Stimulated activated CD8-positive, alpha-beta memory T cell treated with anti-CD3 and anti-CD28 coated beads, Interleukin-2, amount 100 ng/mL, for 48 hours (primary cell): ENCODE data around the gene PTPRM.

Source experiments
- DNase-seq, 2 donors: peaks; one replicate each; pipeline ENCODE4 v3.0.0-alpha.2; 2020; ENCODE audit warnings: low read depth in 2 of 2

Gene PTPRM

DNA sequence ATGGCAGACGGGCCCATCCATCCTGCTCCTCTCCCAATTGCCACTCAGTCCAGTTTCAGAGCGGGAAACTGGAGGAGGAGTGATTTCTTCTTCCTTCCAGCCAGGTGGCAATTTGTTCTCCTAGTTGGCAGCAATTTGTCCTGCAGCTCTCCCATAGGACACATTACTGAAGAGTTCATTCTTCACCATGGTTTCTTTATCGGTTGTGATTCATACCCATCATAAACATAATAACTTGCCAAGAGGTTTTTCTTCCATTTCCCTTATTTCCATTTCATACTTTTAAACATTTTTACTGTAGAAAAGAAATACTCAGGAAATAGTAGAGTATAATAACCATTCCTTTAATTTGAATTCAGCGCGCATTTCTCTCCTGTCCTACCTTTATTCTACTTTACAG, 664.2 kb downstream of the PTPRM start:
- no peak for DNase-seq

DNA sequence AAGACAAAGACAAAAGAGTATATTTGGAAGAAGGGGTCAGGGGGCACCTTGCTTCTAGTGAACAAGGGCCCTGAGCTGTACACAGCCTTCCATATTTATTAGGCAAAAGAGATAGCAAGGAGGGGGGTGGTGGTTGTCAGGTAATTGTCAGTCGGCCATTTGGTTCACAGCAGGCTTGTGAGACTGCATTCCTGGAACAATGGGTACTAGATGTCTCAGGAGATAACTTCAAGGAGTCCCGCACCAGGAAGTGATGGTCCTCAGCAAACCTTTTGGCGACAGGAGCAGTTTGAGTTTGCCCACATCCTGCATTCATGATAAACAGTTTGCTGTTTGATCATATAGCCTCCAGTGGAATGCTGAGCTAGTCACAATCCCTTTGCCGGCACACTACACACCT, 665.7 kb downstream of the PTPRM start:
- no peak for DNase-seq

DNA sequence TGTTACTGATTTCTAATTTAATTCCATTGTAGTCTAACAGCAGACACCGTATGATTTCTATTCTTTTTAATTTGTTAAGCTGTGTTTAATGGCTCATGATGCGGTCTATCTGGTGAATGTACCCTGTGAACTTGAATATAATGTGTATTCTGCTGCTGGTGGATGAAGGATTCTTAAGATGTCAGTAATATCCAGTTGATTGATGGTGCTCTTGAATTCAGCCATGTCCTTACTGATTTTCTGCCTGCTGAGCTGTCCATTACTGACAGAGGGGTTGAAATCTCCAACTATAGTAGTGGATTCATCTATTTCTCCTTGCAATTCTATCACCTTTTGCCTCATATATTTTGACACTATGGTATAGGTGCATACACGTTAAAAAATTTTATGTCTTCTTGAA, 668.8 kb downstream of the PTPRM start:
- no peak for DNase-seq

DNA sequence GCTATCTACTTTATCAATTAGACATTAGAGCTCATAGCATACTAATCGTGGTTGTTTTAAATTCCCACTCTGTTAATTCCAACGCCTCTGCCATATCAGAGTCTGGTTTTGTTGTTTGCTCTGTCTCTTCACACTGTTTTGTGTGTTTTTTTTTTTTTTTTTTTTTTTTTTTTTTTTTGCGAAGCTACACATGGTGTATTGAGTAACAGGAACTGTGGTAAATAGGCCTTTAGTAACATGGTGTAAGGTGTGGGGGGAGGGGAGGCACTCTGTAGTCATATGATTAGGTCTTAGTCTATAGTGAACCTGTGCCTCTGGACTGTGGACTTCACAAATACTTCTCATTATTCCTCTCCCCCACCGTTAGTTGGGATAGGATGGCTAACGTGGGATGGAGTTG, 671.4 kb downstream of the PTPRM start:
- no peak for DNase-seq

DNA sequence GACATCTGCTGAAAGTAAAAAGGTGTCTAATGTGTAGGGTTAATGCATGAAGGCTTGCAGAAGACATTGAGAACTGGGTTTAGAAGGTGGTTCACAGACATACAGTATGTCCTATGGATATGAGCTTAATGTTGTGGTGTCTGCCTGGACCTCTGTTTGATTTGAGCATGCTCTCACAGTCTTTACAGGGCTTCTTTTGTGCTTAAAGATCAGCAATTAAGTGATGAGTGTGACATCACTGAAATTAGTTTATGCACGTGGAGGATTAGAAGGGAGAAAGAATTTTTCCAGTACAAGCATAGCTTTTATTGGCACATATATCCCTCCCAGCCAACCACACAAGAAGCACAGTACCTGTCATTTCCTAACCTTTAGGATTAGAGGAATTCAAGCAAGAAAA, 674.6 kb downstream of the PTPRM start:
- DNase-seq: no peak

DNA sequence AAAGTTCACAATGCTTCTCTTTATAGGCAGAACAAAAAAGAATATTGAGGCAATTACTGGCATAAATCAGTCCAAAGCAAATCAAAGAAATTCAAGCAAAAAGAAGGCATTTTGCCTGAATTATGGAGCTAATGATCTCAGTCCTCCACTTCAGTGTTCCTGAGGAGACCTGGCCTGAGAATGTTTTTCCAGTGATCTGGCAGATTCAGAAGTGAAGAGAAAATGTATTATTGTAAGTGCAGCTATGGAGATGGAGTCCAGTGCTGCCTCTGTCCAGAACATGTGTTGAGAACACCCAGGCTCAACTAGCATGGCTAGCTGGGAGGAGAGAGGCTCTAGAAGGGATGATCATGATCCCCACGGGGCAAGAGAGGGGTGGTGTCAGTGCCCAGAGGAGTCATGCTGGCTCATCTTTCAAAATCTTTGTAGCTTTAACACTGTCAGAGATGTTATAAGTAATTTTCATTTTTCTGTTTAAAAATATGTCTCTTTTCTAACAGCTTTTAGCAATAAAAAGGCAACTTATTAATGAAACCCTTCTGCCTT, 675.1 kb downstream of the PTPRM start:
- no peak for DNase-seq

DNA sequence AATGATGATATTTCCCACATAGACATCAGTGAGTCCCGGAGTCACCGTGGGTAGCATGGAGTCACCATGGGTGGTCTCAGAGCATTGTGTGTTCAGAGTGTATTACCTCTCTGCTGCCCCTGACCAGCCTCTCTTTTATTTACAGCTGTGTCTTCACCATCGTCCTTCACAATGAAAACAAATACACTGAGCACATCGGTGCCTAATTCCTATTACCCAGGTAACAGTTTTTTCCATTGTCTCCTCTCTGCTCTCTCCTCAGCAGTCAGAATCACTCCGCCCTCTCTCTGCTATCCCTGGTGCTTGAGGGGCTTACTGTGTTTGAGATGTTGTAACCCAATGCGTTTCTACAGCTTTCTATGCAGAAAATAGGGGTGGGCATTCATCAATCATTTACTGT, 680.6 kb downstream of the PTPRM start:
- no peak for DNase-seq

DNA sequence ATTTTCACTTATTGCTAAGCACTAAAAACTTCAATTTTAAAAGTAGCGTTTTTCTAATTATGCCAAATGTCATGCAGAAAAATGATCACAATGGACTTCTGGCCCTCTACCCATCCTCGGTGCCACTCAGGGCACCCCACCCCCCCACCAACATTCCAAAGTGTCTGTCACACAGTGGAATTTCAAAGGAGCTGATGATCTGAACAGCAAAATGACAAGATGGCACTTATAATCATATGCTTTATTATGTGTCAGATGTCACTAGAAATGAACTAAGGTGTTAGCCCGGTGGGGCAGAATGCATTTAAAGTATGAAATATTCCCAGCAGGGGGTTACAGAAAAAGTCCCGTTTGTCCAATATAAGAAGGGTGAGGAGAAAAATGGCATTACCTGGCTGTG, 681.5 kb downstream of the PTPRM start:
- DNase-seq: no peak

DNA sequence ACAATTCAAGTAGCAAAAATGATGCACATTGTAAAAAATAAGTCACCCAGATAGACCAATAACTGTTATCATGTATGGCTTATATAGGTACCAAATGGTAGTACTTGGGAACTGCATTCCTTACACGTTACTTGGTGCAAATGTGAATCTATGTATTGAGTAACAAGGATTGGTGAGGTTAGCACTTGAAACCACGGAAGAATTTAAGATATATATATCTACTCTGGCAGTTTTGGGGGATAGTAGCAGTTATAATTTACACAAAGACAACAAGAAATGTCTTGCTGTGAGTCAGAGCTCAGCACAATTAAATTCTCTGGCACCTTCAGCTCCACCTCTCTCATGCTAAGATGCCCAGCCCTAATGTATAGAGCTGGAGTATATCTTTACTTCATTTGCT, 682.7 kb downstream of the PTPRM start:
- no peak for DNase-seq

DNA sequence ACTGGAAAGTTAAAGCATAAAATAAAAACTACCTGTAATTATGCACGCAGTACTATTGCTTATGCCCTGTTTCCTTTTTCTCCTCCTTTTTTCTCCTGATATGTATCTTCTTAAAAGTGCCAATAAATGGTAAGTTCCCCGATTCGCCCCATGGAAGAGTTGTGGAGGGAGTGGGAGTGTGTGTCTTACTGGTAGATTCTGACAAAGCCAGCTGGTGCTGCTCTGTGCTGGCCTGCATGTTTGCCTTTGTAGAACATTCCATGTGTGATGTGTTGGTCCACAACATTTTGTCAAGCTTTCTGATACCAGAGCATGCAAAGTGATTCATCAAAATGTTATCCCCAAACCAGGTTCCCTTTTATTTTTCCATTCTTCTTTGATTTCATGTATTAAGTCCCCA, 685.3 kb downstream of the PTPRM start:
- no peak for DNase-seq

DNA sequence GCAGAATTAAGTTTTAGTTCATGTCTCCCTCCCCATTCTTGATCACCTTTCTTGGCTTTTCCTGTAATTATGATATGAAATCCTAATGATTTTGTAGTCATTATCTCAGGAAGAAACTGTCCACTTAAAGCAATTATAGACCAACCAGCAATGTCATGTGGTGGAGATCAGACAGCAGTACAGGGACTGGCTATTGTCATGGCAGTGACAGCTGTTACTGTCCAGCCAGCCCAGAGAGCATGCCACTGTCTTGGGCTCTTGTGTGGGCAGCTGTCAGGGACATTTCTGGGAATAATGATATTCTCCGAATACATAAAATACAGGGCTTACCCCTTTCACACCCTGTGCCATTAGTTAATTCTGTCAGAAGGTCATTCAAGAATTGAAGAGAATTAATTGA, 686.8 kb downstream of the PTPRM start:
- no peak for DNase-seq

DNA sequence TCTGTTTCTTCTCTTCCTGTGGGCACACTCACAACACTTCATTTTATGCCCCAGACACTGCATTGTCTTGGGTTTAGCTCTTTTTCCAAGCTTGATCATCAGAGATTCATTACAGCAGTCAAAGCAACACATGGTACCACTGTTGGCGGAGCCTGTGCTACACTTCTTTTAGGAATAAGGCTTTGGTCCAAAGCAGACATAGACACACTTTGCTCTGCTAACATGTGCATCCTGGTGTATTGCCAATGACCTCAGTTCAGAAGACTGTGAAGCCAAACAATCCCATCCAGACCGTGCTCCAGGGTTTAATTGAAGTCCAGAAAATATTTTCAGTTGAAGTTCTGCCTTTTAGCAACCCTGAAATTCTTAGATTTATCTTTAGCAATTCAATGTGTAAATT, 687.5 kb downstream of the PTPRM start:
- no peak for DNase-seq

DNA sequence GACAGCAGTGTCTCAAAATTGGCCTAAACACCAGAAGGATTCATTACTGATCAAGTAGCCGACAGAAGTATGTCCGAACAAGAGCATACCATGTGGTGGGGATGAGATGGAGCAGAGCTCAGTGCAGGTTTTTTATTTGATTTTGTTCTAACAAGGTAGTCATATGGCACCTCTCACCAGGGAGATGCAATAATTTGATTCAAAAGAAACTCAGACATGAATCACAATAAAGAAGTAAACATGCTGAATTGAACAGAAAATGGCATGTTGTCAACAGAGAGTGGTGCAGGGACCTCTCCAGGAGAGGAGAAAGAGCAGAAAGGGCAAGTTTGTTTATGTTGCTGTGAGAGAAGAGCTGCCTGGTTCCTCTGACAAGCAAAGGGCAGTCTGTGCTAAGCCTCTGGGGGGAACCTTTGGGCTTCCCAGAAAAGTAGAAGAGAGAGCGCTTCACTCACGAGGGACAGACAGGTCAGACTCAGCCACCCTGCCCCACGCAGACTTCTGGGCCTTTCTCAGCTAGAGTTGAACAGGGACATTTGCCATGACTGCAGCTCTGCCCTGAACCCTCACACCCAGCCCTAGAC, 690.8 kb downstream of the PTPRM start:
- no peak for DNase-seq

DNA sequence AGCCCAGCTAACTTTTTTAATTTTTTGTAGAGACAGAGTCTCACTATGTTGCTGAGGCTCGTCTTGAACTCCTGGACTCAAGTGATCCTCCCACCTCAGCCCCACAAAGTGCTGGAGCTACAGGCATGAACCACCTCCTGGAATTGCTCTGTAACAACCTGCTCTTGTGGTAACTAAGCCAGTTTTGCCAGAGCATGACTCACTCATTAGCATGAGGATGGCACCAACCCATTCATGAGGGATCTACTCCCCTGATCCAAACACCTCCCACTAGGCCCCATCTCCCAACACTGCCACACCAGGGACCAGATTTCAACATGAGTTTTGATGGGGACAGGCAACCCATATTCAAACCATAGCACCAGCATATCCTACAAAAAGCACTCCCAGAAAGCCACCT, 693.2 kb downstream of the PTPRM start:
- DNase-seq: no peak

DNA sequence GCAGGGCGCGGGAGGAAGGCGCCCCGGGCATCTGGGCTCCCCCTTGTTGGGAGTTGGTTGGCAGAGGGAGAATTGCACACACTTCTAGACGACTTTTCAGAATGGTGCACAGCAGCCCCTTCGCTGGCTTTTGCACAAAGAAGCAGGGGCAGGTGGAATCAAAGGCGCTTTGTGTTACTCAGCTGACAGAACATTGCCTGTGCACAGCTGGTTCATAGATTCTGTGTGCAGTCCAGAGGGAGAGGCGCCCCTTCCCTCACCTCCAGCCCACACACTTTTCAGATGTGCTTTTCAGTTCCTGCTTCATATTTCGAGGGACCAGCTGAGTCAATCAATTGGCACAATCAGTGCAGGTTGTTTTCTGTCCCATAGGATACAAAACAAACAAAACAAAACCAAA, 693.7 kb downstream of the PTPRM start:
- no peak for DNase-seq

DNA sequence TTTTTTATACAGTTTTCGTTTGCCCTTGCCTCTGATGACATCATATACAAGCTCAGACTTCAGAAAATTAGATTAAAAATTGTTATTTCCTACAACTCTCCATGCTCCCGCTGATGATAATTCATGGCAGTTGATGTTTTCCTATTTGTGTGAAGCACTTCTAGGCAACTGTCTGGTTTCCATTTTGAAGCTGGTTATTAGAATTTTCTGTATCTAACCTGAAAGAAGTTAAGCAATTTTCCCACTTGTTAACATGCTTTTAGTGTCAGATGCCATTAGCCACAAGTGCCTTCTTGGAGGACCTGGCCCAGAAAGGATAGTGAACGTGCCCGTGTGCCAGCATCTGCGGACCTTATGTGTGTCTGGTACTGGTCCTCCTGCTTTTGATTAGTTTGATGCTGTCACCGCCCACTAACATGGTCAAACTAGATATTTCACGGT, 694.6 kb downstream of the PTPRM start:
- DNase-seq: no peak

DNA sequence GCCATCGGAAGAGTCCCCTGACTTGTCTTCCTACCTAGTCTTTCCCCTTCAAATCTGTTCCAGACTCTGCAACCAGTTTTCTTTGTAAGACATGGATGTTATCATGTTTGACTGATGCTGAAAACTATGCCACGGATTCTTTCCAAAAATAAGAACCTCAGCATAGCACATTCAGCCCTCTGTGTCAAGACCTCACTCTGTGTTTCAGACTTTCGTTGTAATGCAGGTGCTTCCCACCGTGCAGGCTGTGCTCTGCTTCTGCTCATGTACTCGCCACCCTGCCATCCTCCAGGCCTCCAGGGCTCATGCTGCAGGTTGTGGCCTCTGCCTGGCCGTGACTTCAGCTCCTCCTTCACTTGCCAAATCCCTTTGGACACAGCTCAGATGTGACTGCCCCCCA, 695.1 kb downstream of the PTPRM start:
- no peak for DNase-seq

DNA sequence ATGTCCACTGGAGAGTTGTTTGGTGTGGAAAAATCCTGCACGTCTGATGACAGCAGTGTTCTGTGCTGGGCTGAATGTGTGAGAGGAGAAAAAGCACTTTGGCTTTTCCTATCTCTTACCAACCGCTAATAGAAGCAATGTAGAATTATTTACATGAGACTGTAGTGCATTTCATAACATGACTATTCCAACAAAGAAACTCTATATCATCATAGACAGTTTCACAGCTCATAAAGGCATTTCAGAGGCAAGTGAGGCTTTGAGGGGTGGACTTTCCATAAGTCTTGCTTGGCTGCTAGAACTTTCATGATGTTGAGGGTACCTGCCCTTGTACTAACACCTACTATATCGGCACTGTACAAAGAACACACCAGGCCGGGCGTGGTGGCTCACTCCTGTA, 697.0 kb downstream of the PTPRM start:
- no peak for DNase-seq

DNA sequence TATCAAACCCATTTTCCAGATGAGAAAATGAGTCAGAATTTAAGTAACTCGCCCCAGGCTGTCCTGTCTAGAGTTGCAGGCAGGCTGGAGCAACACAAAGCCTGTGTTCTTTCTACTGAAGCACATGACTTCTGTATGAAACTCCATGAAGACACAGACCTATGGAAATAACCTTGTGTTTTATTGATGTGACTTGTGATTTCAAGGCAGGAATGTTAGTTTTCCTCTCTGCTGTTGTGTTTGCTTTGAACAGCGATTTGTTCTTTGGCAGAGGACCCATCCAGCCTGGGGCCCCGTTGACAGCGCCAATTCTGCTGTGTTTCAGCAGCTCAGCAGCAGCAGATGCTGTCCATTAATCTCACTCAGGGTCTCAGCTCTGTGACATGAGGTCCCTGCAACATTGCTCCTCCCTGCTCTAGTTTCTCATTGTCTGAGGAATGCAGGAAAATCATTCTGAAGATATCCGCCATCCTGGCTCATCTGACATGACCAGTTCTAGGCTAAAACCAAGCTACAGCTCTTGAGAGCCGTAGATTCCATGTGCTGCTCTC, 697.8 kb downstream of the PTPRM start:
- no peak for DNase-seq

DNA sequence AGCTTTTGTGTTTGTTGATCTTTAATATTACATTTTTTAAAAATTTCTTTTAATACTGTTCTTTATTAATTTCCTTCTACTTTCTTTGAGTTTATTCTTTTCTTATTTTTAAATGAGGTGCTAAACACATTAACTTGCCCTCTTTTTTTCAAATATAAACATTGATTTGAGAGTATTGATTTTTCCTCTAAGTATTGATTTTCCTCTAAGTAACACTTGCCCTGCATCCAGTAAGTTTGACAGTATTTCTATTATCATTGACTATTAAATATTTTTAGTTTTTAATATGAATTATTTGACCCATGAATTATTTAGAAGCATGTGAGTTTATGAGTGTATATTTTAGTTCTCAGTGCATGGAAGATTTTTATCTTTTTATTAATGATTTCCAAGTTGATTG, 705.1 kb downstream of the PTPRM start:
- DNase-seq: no peak

DNA sequence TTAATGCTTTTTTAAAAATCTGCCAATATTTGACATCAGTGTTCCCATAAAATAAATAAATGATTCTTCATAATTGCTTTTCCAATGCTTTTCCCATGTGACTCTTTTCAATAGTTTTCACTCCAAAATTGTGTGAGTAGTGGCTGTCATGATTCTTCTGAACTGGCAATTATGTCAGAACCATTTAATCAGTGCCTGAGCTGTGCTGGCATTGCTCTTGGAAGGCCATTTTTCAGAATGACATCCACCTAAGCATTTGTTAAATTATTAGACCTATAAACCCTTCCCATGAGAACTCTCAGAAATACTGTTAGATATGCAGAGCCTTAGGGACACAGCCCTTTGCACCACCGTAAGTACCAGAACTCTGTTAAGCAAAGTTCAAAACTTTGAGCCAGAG, 707.3 kb downstream of the PTPRM start:
- DNase-seq: no peak

DNA sequence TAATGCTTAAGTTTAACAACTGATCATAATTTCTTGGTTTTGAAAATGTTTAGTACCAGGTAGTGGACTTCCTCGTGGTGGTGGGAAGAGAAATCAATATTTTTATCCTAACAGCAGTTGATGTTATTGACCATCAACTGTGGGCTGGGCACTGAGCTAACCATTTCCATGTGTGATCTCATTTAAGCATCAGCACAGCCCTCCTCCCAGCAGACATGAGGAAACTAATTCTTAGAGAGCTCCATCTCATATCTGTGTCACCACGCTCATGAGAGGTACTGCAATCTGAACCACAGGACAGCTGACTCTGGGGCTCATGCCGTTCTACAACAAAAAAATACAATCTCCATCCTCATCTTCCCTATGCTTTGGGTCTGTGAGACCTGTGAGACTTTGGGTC, 709.3 kb downstream of the PTPRM start:
- DNase-seq: no peak

DNA sequence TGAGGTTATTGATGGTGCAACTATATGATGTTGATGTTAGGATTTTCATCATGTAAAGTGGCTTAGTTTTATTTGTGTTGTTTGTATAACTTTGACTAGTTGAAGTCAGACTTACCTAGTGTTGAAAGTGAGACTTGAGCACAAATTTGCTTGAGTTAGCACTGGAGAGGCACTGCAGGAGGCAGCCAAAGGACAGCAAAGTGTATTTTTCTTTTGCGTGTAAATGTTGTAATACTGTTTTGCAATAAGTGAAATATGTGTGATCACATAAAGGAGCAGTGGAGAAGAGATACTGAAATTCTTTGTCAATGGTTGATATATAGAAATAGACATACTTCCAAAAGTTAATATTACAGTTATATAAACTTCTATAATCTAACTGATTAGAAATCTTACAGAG, 710.2 kb downstream of the PTPRM start:
- DNase-seq: no peak

DNA sequence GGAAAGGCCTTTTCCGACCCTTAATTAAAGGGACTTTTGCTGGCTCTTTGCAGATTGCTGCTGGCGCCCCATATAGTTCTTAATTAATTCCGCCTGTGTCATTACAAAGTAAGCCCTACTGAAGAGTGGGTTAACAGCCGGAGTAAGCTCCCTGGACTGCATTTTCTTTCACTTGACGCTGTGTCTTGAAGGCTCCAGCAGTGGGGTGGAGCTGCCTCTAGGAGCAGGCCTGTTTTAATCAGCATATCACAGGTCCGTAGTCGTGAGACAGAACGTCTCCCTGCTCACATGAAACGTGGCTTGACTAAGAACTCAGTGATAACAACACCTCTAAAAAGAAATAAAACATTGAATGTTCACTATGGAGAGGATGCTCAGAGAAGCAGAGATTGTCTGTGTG, 712.2 kb downstream of the PTPRM start:
- DNase-seq: no peak
